GM18858 (cell line): ENCODE results near the gene LTA4H.
"Not testable (repeated sequence)": the region's sequence is repeated elsewhere in the genome, so short reads cannot be mapped to it uniquely, and the experiment has no call there.

ENCODE experiments used
- ATAC-seq: cut with Tn5 transposase; IDR thresholded peaks from one replicate; pipeline ENCODE4 v1.9.1; 2021; ENCODE audit not compliant: unreplicated experiment

Gene LTA4H

DNA sequence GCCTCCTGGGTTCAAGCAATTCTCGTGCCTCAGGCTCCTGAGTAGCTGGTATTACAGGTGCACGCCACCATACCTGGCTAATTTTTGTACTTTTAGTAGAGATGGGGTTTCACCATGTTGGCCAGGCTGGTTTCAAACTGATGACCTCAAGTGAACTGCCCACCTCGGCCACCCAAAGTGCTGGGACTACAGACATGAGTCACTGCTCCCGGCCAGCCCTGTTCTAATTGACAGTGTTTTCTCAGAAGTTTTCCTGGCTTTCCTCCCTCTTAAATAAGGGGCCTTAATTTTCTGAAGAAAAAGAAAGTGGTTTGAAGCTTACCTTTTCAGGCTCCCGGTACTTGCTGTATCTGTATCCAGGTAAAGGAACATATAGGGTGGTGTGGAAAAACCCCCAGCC lies 40.9 kb downstream of the LTA4H start:
- ATAC-seq, result no peak

DNA sequence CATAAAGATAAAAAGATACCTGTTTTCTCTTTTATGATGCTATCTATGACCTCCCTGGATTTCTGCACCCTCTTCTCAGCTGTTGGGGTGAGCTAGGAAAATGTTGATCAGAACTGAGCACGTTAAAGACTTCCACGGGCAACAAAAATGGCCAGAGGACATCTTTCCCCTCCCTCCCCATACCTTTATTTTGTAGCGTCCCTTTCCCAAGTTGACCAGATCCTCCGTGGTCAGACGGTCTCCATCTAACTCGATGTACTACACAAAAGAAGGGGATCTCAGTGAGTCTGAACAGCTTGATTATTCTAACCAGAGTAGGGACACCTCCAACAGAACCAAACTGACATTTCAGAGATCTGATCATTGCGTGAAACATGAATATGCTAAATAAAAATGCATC lies 41.5 kb downstream of the LTA4H start:
- ATAC-seq, result no peak

DNA sequence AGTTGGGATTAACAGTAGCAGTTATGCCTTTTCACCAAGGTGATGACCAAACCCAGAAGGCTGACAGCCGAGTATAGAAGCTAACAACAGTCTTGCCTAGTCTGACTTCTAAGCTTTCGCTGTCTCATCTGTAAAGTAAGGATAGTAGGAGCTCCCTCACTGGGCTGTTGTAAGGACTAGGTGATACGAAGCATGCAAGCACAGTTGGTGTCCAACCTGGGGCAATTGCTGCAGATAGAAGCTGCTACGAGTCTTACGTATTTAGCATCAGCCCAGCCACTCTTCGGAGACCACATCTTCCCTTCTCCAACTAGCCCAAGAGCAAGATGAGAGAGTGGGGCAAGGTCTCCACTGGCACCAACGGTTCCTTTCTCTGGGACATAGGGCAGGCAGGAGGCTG lies 45.3 kb downstream of the LTA4H start:
- ATAC-seq, result no peak

DNA sequence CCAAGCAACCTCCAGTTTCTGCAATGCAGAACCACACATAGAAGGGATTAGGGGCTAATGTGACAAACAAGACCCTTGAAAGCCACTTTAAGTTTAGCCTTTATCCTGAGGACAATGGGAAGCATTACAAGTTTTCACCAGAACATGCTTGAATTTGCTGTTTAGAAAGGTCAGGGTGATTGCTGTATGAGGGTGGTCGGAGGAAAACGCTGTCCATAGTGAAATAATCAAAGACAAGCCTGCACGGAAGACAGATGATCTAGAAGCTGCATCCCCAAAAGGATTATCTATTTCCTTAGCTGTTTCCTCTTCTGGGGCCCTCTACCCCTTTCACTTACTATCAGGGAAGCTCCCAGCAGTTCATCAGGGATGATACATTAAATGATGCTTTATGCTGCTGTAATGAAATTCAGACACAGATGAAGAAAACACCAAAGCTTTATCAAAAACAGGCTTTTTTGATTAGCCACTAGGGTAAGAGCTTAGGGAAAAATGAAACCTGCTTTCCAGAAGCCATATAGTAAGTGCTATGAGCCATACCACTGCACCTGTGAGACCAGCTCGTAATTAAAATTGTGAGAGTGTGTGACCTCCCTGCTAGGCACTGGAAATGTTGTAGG lies 45.8 kb downstream of the LTA4H start:
- ATAC-seq, result no peak

DNA sequence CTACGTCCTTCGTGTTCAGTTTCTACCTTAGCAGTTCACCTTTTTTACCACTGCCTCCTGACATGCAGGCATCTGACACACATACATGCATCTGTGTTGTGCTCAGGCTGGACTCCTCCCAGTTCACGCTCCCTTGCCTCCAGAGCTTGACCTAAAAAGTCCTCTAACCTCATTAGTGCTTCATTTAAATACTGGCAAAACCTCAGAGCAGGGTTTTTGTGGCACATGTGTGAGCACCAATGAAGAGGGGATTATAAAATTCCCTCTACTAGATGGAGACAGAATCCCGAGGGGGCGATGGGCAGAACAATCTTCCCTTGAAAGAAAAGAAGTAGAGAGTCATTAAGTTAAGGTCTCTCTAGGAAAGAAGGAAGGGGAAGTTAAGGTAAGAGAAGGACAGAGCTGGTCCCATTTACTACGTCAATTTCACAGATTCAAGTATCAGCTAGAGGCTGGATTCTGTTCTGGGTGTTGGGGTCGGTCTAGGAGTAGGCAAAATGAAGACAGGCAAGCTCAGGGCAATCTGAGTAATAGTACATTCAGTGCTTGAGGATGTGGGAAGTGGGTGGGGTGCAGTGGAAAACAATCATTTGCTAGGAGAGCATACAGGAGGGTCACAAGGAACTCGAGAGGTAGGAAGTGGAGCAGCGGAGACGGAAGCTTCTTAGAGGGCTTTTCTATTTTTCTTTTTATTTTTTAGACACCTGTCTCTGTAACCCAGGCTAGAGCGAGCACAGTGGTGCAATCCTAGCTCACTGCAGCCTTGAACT lies 46.7 kb downstream of the LTA4H start:
- ATAC-seq, result no peak

DNA sequence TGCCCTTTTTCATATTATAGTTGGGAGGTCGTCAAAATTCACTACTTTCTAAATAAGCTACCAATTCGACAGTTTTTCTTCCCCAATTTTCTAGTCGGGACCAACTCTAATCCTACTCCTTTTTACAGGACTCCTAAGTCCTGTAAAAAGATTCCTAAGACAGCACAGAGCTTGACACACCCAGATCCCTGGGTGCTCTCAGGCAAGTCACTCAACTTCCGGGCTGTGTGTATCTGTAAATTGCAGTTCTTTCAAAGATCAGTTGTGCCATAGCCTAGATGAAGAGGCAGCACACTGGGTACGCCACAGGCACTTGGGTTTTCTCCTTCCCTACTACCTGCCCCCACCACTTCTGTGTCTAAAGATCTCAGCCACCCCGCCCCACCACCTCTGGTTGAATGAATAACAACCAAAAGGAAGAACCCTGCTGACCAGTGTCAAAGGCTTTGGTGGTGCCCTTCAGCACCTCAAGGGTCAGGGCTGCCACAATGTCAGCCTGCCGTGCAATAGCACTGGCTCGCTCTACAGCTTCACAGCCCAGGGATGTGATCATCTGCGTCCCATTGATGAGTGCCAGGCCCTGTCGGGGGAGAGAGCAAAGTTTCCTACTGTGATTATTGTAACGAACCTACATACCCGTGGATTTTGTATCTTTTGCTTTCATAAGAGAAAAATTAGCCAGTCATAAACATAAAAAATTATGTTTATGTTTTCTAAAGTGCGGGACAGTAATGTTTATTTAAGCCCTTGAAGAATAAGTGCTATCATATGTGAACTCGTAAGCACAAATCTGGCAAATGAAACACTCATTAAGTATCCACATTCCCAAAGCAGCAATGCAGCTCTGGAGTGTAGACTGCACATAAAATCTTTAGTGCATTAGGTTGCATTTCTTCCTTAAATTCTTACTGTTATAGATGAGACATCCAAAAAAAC lies 48.5 kb downstream of the LTA4H start:
- ATAC-seq, result no peak

DNA sequence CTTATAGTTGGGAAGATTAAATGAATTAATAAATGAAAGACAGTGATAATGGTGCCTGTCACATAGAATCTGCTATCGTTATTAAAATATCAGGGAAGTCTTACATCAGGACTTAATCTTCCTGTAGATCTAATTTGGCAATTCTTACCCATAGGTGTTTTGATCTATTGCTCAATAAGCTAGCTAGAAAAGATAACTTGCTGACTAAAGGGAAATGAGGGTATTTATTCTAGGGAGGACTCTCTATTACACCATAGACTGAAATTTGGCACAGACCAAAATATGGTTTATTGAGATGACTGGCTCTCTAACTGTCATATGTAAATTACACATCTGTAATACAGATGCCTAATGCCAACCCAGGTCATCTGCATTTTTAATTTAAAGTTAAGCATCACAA lies 50.7 kb downstream of the LTA4H start:
- ATAC-seq, result no peak

DNA sequence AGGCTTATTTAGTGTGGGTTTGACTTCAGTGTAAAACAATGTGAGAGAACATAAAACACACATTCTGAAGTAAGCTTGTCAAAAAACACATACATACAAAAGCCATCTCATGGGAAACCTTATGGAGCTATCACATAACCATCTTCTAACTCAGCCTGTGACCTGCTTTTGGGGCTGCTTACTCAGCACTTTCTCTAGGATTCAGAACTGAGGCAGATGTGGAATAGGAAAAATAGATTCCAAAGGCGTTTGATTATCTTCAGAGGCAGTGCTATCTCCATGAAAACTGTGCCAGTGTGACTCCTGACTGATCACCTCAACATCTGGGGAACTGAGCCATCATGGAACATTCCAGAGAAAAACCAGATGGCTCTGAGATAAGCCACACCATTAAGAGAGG lies 52.8 kb downstream of the LTA4H start:
- ATAC-seq, result no peak

DNA sequence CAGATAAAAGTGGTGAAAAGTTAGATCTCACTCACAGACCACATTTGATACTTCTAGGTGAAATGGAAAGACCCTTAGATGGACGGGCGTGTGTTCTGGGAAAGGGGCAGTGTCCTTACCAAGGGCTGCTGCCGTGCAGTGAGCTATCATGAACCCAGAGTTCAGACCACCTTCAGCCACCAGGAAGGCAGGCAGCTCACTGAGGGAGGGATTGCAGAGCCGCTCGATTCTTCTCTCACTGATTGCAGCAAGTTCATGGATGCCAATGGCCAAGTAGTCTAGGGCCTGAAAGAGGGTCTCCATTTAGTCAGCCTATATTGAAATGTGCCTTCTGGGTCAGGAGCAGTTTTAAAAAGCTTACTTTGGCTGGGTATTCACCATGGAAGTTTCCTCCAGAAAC lies 55.0 kb downstream of the LTA4H start:
- no peak for ATAC-seq

DNA sequence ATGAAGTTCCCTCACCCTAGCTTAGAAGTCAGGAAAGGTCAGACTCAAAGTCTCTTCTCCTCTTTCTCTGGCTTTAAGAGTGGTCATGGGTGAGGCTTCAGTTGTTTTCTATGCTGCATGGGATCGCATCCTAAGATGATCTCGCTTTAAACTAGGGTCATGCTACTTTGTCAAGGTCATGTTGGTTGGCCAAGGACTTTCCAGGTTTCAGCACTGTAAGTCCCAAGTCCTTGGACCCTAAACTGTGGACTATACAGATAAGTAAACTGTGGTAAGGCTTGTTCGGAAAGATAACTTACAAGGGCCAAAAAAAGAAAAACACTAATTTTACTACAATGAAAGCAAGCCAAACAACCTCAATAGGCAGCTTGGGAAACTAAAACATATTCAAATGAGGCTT lies 56.6 kb downstream of the LTA4H start:
- no peak for ATAC-seq

DNA sequence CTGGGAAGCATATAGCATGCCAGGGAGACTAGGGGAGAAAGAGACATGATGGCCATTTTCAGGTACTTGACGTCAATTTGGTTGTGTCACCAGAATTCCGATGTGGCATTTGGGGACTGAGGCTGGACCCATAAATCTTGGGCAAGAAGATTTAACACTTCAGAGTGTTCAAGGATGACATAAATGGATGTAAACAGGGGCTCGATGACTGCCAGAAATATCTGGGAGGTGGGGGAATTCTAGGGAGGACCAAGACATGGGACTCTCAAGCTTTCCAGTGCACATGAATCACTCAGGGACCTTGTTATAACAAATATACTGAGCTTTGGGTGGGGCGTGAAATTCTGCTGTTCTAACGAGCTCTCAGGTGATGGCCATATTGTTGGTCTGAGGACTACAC lies 57.0 kb downstream of the LTA4H start:
- ATAC-seq, result no peak

DNA sequence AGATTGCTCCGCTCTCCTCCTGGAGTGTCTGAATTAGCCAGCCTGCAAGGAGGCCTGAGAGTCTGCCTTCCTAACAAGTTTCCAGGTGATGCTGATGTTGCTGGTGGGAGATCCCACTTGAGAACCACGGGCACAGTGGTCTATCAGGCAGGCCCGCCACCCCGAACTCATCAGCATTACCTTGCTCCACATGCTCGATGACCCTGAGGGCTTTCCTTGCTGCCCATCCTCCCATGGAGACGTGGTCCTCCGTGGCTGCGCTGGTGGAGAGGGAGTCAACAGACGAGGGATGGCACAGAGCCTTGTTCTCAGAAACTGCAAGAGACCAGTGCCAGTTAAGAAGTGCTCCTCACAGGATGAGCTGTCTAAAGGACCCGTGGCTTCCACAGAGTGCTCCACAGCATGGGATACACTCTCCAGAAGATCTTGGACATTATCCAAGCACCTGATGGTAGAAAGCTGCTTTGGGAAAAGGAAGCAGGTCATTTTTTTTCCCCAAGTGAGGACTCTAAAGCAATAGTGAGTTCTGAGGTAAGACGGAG lies 57.6 kb downstream of the LTA4H start:
- no peak for ATAC-seq

DNA sequence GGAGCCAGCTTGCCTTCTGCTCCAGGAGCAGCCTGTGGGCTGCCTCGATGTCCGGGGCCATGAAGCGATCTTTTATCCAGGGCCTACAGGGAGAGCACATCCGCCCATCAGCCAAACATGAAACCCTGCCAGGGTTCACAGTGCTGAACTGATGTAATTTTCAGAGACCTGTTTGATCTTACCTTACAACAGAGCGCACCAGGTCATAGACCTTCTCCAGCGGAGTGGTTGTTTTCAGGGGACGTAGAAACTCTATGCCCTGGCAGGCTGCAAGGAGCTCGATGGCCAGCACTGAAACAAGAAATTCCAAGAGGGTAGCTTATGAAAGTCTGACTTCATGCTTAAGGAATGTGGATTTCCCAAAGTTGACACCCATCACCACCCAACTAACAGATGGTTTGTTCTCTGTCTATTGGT lies 59.0 kb downstream of the LTA4H start:
- ATAC-seq, result no peak

DNA sequence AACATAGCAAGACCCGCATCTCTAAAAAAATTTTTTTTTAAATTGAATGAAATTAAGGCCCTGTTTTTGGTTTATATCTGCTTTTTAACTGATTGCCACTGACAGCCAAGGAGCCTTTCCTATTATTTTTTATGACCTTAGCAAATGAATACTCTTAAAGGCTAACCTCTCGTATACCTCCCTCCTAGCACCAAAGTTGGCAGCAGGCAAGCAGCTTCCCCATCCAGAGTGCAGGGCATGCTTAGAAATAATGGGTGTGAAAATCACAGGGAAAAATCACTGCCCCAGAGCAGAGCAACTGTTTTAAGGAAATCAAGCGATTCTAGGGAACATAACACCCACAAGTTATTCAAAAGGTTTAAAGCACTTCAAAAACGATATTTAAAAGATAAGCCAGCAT lies 59.9 kb downstream of the LTA4H start:
- ATAC-seq, result no peak

DNA sequence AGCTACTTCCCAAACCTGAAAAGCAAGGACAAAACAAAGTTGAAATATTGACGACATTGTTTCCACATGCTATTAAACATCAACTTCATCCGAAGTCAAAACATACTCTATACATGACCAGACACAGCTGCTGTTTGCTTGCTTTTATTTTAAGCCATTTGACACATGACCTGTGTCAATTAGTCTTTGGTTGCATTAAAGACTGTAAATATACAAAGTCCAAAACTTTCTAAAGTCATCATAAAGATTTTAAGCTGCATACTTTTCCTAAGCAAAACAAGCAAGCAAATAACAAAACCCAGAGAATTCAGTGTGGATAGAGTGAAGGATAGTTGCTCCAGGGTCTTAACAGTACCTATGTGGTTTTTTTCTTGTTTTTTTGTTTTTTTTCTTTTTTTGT lies 61.0 kb downstream of the LTA4H start:
- no peak for ATAC-seq

DNA sequence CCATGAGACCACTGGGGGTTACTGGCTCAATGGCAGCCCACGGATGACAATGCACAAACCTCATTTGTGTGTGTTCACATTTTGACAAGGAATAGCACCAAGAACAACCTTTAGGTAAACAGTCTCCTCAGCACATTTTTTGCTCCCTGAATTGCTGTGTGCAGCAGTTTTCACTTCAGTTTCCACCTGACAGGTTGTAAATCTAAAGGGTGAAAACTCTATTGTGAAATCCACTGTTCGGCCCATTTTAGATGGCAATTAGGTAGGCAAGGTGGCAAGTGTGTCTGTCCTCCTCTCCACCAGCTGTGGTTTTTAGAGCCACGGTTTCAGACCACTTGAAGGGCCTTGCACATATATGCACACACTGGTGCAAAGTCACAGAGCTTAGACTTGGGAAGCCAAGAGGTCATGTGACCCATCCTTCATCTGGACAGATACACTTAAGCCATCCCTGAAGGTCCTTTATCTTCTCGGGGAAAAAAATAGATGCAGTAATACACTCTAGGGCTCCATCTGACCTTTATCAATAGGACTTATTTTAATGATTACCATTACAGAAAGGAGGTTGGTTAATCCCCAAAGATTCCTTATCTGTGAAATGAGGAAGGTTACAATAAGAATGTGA lies 62.4 kb downstream of the LTA4H start:
- ATAC-seq, result no peak

DNA sequence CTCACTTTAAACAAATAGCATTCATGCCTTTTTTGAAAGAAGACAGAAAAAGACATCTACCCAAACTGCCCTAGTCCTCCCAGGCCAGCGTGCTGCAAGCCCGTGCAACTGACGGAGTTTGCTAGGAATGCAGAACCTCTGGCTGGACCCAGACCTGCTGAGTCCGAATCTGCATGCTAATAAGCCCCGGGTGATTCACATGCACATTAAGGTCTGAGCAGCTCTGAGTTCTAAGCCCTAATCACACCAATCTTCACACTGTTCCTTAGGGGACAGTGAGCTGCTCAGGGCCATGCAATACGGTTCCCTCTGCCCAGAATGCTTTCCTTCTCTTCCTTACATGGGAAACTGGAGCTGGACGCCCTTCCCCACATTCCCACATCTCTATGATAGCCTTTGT lies 64.5 kb downstream of the LTA4H start:
- no peak for ATAC-seq

DNA sequence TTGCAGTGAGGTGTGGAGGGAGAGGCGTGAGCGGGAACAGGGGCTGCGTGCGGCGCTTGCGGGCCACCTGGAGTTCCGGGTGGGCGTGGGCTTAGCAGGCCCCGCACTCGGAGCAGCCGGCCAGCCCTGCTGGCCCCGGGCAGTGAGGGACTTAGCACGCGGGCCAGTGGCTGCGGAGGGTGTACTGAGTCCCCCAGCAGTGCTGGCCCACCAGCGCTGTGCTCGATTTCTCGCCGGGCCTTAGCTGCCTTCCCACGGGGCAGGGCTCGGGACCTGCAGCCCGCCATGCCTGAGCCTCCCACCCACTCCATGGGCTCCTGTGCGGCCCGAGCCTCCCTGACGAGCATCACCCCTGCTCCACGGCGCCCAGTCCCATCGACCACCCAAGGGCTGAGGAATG lies 66.3 kb downstream of the LTA4H start:
- ATAC-seq, result not testable (repeated sequence)

DNA sequence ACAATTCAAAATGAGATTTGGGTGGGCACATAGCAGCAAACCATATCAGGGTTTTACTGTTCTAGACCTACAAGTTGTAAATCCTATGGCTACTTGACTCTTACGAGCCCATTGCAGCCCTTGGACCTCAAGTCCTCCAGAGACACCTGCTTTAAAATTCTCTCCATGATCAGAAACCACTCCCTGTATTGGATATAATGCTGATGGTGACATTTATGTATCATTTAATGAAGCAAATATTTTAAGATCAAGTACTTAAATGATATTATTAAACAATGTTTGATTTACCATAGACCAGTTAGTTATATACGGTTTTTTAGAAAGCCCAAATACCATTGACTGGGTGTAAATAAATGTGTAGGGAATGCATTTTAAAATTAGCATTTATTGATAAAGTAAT lies 68.1 kb downstream of the LTA4H start:
- no peak for ATAC-seq

DNA sequence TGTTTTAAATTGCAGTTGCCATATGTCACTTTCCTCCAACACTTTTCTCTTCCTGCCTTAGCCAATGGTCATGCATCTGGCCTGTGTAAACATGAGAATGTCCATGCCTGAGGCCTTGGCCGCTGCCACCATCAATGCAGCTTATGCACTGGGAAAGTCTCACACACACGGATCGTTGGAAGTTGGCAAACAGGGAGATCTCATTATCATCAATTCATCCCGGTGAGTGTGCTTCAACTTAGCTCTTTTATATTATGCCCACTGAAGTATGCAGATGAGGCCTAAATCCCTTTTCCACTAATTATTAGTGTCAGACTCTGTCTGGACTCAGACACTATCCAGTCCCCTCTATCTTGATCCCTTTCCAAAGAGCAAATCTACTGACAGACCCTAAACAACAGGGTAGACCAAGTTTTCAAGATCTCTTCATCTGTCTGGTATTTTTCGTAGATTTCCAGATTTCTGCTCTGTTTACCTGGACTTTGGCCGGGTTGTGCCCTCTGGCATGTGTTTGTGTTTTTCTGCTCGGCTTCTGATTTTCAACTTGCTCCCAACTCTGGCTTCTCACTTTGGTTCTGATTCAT lies 69.0 kb downstream of the LTA4H start:
- ATAC-seq, result no peak

DNA sequence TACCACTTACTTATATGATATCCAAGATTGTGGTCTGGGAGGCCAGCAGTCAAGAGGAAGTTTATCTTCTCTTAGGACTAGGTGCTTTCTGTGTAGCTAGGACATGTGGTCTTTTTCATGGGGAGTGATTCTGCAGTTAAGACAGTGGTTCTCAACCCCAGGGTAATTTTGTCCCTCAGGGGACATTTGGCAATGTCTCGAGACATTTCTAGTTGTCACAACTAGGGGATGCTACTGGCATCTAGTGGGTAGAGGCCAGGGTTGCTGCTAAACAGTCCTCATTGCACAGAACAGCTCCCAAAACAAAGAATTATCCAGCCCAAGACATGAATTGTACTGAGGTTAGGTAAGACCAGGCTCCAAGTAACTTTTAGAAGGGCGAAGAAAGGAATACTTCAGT lies 72.3 kb downstream of the LTA4H start:
- ATAC-seq, result no peak
